ENCODE data around the gene TAF13. TPM values are rescaled to one million over a fixed set of nuclear protein-coding genes. Genes with fewer than 3 reads are reported as not detected.

The TAF13 gene
- total and polyA plus RNA-seq, 4 donors: 22.2 to 39.4 (median 34.3) TPM

DNA sequence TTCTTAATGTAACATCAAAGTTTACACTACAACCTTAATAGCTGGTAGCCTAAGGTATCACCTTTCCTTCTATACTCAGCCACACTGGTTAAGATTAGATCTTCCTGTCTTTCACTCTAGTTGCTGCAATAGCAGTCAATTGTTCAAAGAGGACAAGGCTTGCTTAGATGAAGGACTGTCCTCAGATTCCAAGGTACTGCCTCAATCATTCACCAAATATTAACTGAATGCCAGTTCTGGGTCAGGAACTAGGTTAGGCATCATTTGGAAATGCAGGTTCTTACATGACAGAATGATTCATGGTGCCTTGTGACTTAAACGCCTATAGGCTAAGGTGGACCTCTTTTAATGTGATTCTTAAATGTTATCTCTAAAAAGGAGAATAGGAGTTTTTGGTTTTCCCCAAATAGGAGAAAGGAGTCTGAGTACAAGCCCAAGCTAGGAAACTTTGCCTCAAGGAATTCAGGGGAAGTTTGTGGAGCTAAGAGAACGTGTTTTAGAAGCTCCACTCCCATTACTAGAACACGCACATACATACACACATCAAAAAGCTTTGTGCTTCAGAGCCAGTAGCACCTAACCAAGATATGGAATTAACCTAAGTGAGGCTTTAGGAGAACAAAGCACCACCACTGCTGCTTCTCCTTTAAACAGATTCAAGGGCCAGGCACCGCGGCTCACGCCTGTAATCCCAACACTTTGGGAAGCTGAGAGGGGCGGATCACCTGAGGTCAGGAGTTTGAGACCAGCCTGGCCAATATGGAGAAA lies 25.4 kb downstream of the TAF13 start:
- no peaks in the 10 kb centered on the region for H3K4me1 ChIP-seq (ENCODE audit: control insufficient read depth in 5 of 5, insufficient read depth in 5 of 5, low read length in 5 of 5)
- 80 to 85% methylated on average over 7 of the region's 7 CpGs for WGBS, 2 donors
- ATAC-seq (ENCODE audit: insufficient read depth, low FRiP score): no peak
- no peak for DNase-seq
- no peaks in the 10 kb centered on the region for H3K36me3 ChIP-seq (ENCODE audit: control insufficient read depth in 4 of 4, insufficient read depth in 4 of 4, low read length in 4 of 4)
- no peak overlapping the region for H3K9ac ChIP-seq (ENCODE audit: insufficient read depth in 1 of 2, low read length in 2 of 2)
- TF ChIP-seq, protein P1, sequence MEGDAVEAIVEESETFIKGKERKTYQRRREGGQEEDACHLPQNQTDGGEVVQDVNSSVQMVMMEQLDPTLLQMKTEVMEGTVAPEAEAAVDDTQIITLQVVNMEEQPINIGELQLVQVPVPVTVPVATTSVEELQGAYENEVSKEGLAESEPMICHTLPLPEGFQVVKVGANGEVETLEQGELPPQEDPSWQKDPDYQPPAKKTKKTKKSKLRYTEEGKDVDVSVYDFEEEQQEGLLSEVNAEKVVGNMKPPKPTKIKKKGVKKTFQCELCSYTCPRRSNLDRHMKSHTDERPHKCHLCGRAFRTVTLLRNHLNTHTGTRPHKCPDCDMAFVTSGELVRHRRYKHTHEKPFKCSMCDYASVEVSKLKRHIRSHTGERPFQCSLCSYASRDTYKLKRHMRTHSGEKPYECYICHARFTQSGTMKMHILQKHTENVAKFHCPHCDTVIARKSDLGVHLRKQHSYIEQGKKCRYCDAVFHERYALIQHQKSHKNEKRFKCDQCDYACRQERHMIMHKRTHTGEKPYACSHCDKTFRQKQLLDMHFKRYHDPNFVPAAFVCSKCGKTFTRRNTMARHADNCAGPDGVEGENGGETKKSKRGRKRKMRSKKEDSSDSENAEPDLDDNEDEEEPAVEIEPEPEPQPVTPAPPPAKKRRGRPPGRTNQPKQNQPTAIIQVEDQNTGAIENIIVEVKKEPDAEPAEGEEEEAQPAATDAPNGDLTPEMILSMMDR (IDR thresholded peaks at IDR 0.05; ENCODE audit: control extremely low read depth, extremely low read depth): no peak
- H3K9me3 ChIP-seq (ENCODE audit: control insufficient read depth in 4 of 4, insufficient read depth in 3 of 4, low read length in 3 of 4): no peaks in the 10 kb centered on the region
- no peak overlapping the region for H3K27ac ChIP-seq (ENCODE audit: low read depth in 1 of 2, low read length in 1 of 2)
- no peak overlapping the region for H3K4me3 ChIP-seq
- H3K27me3 ChIP-seq (ENCODE audit: control insufficient read depth in 3 of 3, insufficient read depth in 3 of 3, low read length in 2 of 3): no peaks in the 10 kb centered on the region

DNA sequence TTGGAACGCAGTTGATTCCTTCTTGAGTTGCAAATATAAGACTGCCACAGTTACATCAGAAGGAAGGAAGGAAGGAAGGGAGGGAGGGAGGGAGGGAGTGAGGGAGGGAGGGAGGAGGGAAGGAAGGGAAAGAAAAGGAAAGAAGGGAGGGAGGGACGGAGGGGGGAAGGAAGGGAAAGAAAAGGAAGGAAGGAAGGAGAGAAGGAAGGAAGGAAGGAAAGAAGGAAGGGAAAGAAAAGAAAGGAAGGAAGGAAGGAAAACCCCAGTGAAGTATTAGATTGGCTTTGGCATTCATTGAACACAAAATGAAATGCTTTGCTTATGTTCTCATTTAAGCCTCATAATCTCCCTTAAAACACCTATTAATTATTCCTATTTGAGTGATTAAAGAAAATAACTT lies 27.5 kb downstream of the TAF13 start:
- Histone ChIP-seq H3K4me3 (no peak overlapping the region), H3K9ac (ENCODE audit: insufficient read depth in 1 of 2, low read length in 2 of 2) (no peak overlapping the region), H3K27ac (ENCODE audit: low read depth in 1 of 2, low read length in 1 of 2) (no peak overlapping the region), H3K9me3 (ENCODE audit: control insufficient read depth in 4 of 4, insufficient read depth in 3 of 4, low read length in 3 of 4) (no peaks in the 10 kb centered on the region), H3K4me1 (ENCODE audit: control insufficient read depth in 5 of 5, insufficient read depth in 5 of 5, low read length in 5 of 5) (no peaks in the 10 kb centered on the region), H3K27me3 (ENCODE audit: control insufficient read depth in 3 of 3, insufficient read depth in 3 of 3, low read length in 2 of 3) (no peaks in the 10 kb centered on the region), H3K36me3 (ENCODE audit: control insufficient read depth in 4 of 4, insufficient read depth in 4 of 4, low read length in 4 of 4) (no peaks in the 10 kb centered on the region)
- ATAC-seq (ENCODE audit: insufficient read depth, low FRiP score) (no peak), DNase-seq (no peak)
- 16 to 28% methylated on average over 2 of the region's 2 CpGs for WGBS, 2 donors
- TF ChIP-seq, protein P1 (IDR thresholded peaks at IDR 0.05; ENCODE audit: control extremely low read depth, extremely low read depth): no peak

DNA sequence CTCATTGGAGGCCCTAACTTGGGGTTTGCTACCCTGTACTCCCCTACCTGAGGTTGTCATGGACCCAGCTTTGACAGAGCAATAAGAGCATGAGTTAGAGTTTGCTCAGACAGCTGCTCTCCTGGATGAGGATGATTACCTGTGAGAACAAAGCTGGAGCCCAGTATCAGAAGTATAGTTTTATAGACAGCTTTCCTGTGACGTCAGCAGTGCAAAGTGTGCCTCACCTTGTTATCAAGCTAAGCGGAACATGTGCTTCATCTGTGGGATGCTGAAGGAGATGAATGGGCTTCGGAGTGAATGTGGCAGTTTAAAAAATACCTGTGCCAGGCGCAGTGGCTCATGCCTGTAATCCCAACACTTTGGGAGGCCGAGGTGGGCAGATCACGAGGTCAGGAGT lies 28.5 kb downstream of the TAF13 start:
- Histone ChIP-seq H3K27me3 (ENCODE audit: control insufficient read depth in 3 of 3, insufficient read depth in 3 of 3, low read length in 2 of 3) (no peaks in the 10 kb centered on the region), H3K4me3 (no peak overlapping the region), H3K36me3 (ENCODE audit: control insufficient read depth in 4 of 4, insufficient read depth in 4 of 4, low read length in 4 of 4) (no peaks in the 10 kb centered on the region), H3K9ac (ENCODE audit: insufficient read depth in 1 of 2, low read length in 2 of 2) (no peak overlapping the region), H3K4me1 (ENCODE audit: control insufficient read depth in 5 of 5, insufficient read depth in 5 of 5, low read length in 5 of 5) (no peaks in the 10 kb centered on the region), H3K27ac (ENCODE audit: low read depth in 1 of 2, low read length in 1 of 2) (no peak overlapping the region), H3K9me3 (ENCODE audit: control insufficient read depth in 4 of 4, insufficient read depth in 3 of 4, low read length in 3 of 4) (no peaks in the 10 kb centered on the region)
- DNase-seq: no peak
- TF ChIP-seq, protein P1 (IDR thresholded peaks at IDR 0.05; ENCODE audit: control extremely low read depth, extremely low read depth): no peak
- no peak for ATAC-seq (ENCODE audit: insufficient read depth, low FRiP score)
- 86 to 92% methylated on average over 6 of the region's 6 CpGs for WGBS, 2 donors

DNA sequence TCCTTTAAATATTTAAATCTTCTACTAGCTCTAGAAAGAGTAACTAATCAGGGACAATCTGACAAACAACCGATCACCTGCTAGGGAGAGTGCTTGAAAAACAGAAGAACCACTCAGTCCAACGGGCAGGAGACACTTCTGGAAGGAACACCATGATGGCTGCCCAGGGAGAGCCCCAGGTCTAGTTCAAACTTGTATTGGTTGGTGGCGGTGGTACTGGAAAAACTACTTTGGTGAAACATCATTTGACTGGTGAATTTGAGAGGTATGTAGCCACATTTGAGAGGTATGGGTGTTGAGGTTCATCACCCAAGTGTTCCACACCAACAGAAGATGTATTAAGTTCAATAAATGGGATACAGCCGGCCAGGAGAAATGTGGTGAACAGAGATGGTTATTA lies 29.1 kb downstream of the TAF13 start:
- no peak for DNase-seq
- no peak overlapping the region for H3K9ac ChIP-seq (ENCODE audit: insufficient read depth in 1 of 2, low read length in 2 of 2)
- no peaks in the 10 kb centered on the region for H3K27me3 ChIP-seq (ENCODE audit: control insufficient read depth in 3 of 3, insufficient read depth in 3 of 3, low read length in 2 of 3)
- H3K27ac ChIP-seq (ENCODE audit: low read depth in 1 of 2, low read length in 1 of 2): no peak overlapping the region
- 75 to 82% methylated on average over 4 of the region's 4 CpGs for WGBS, 2 donors
- no peak overlapping the region for H3K4me3 ChIP-seq
- no peak for ATAC-seq (ENCODE audit: insufficient read depth, low FRiP score)
- no peaks in the 10 kb centered on the region for H3K36me3 ChIP-seq (ENCODE audit: control insufficient read depth in 4 of 4, insufficient read depth in 4 of 4, low read length in 4 of 4)
- H3K4me1 ChIP-seq (ENCODE audit: control insufficient read depth in 5 of 5, insufficient read depth in 5 of 5, low read length in 5 of 5): no peaks in the 10 kb centered on the region
- no peaks in the 10 kb centered on the region for H3K9me3 ChIP-seq (ENCODE audit: control insufficient read depth in 4 of 4, insufficient read depth in 3 of 4, low read length in 3 of 4)
- TF ChIP-seq, protein P1 (IDR thresholded peaks at IDR 0.05; ENCODE audit: control extremely low read depth, extremely low read depth): no peak
